C4-2B (cell line): ENCODE data around the gene P2RX2.

Experiments used
- ZFX ChIP-seq: fragments of 450-650 bp; IDR thresholded peaks from 2 replicates; pipeline ENCODE4 v1.6.1; 2017
- TF ChIP-seq, protein P1 (sequence below): fragments of 450-650 bp; conservative IDR thresholded peaks from 2 replicates; pipeline ENCODE4 v1.5.1; 2017; ENCODE audit warnings: mild to moderate bottlenecking

GRCh38 chr12:132603240-132604150, 15.1 kb upstream of the P2RX2 start:
- TF ChIP-seq, protein P1, sequence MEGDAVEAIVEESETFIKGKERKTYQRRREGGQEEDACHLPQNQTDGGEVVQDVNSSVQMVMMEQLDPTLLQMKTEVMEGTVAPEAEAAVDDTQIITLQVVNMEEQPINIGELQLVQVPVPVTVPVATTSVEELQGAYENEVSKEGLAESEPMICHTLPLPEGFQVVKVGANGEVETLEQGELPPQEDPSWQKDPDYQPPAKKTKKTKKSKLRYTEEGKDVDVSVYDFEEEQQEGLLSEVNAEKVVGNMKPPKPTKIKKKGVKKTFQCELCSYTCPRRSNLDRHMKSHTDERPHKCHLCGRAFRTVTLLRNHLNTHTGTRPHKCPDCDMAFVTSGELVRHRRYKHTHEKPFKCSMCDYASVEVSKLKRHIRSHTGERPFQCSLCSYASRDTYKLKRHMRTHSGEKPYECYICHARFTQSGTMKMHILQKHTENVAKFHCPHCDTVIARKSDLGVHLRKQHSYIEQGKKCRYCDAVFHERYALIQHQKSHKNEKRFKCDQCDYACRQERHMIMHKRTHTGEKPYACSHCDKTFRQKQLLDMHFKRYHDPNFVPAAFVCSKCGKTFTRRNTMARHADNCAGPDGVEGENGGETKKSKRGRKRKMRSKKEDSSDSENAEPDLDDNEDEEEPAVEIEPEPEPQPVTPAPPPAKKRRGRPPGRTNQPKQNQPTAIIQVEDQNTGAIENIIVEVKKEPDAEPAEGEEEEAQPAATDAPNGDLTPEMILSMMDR = no peak
- TF ChIP-seq ZFX = no peak
